HCT116 (cell line): ENCODE results near the gene SLC25A22. TPM values are rescaled to one million over a fixed set of nuclear protein-coding genes. Genes with fewer than 3 reads are reported as not detected.

Experiments
- ATAC-seq: fragments of 200-7000 bp; cut with Tn5 transposase; 2 replicates; pipeline ENCODE4 v1.9.1; 2020; ENCODE audit warnings: mild to moderate bottlenecking, moderate library complexity
- BruUV-seq: library from RNA; stranded (reverse); fragments of 400-500 nt; replicated peaks from 2 replicates; lab custom pipeline; 2021; lab: Mats Ljungman, UMichigan
- CTCF ChIA-PET: fragments of 300-600 bp; sonication (Branson Sonifier 250); formaldehyde crosslinking; loops from one replicate; lab custom pipeline; 2021; ENCODE audit warnings: antibody characterized with exemption; lab: Charles Lee
- POLR2A ChIA-PET: fragments of 300-600, 350-600 bp; sonication (Branson Sonifier 250); formaldehyde crosslinking; loops from one replicate; lab custom pipeline; 2021; ENCODE audit warnings: antibody characterized with exemption; lab: Charles Lee
- RAD21 ChIA-PET, 2 experiments: fragments of 300-600 bp; sonication (Branson Sonifier 250); formaldehyde crosslinking; loops; one replicate each; lab custom pipeline; 2023; ENCODE audit warnings: low total read pairs in 2 of 2; ENCODE audit not compliant: uncharacterized antibody in 2 of 2, unreplicated experiment in 2 of 2, low non-redundant PET in 1 of 2; lab: Charles Lee
- DNase-seq: peaks from one replicate; pipeline ENCODE4 v3.0.0-alpha.2; 2010; ENCODE audit warnings: low read depth, low spot score
- H2AFZ ChIP-seq: fragments of 200-600 bp; shearing (Covaris generic), sonication (generic); 2 replicates; pipeline ENCODE4 v1.6.1; 2017; ENCODE audit warnings: low read depth, mixed run types, mixed read lengths, antibody characterized with exemption, low read length; ENCODE audit not compliant: poor library complexity, severe bottlenecking
- H3K27ac ChIP-seq: 2 replicates; pipeline ENCODE4 v1.5.1; 2012; ENCODE audit warnings: low read depth, low read length
- H3K27me3 ChIP-seq: fragments of 200-600 bp; sonication (generic); 2 replicates; pipeline ENCODE4 v1.6.1; 2016; ENCODE audit warnings: mixed run types, low read length, mixed read lengths; ENCODE audit not compliant: insufficient read depth
- H3K36me3 ChIP-seq, 2 experiments: fragments of 200-500 bp in 1 of 2; fragments of 200-600 bp in 1 of 2; sonication (Bioruptor generic) in 1 of 2; sonication (generic) in 1 of 2; 2 replicates each; pipeline versions ENCODE4 v1.5.1 to v1.6.1; 2014 to 2016; ENCODE audit warnings: low read length in 2 of 2, inconsistent platforms in 1 of 2, mixed read lengths in 1 of 2, mixed run types in 1 of 2; ENCODE audit not compliant: insufficient read depth in 2 of 2, control insufficient read depth in 1 of 2
- H3K4me1 ChIP-seq, 2 experiments: fragments of 200-600 bp in 1 of 2; sonication (generic) in 1 of 2; 2 replicates each; pipeline versions ENCODE4 v1.5.1 to v1.6.1; 2012 to 2017; ENCODE audit warnings: low read length in 2 of 2, inconsistent platforms in 1 of 2, mild to moderate bottlenecking in 1 of 2, mixed read lengths in 1 of 2, mixed run types in 1 of 2, moderate library complexity in 1 of 2; ENCODE audit not compliant: insufficient read depth in 2 of 2, control insufficient read depth in 1 of 2
- H3K4me2 ChIP-seq: fragments of 200-600 bp; sonication (generic); 2 replicates; pipeline ENCODE4 v1.6.1; 2017; ENCODE audit warnings: mixed run types, low read length, mixed read lengths
- H3K4me3 ChIP-seq, 2 experiments: fragments of 200-600 bp in 1 of 2; sonication (generic) in 1 of 2; replicated peaks in 1 of 2; 2 replicates each; pipeline ENCODE4 v1.5.1; 2011 to 2016; ENCODE audit warnings: low read length in 2 of 2, control low read depth in 1 of 2, low read depth in 1 of 2, mild to moderate bottlenecking in 1 of 2, mixed read lengths in 1 of 2, mixed run types in 1 of 2
- H3K79me2 ChIP-seq: fragments of 200-600 bp; sonication (generic); 2 replicates; pipeline ENCODE4 v1.6.1; 2017; ENCODE audit warnings: mild to moderate bottlenecking, mixed run types, low read length, moderate library complexity, mixed read lengths; ENCODE audit not compliant: insufficient read depth
- H3K9ac ChIP-seq: fragments of 200-600 bp; sonication (generic); 2 replicates; pipeline ENCODE4 v1.6.1; 2016; ENCODE audit warnings: low read length, mixed read lengths
- H3K9me2 ChIP-seq: fragments of 200-600 bp; sonication (generic), shearing (Covaris generic); 2 replicates; pipeline ENCODE4 v1.6.1; 2017; ENCODE audit warnings: mixed run types, mild to moderate bottlenecking, moderate library complexity; ENCODE audit not compliant: insufficient read depth
- H3K9me3 ChIP-seq, 2 experiments: fragments of 200-500 bp in 1 of 2; fragments of 200-600 bp in 1 of 2; sonication (Bioruptor generic) in 1 of 2; sonication (generic) in 1 of 2; 2 replicates each; pipeline ENCODE4 v1.6.1; 2014 to 2017; ENCODE audit warnings: low read length in 2 of 2, mixed read lengths in 2 of 2, inconsistent platforms in 1 of 2, low read depth in 1 of 2, mild to moderate bottlenecking in 1 of 2, mixed run types in 1 of 2, moderate library complexity in 1 of 2; ENCODE audit not compliant: control insufficient read depth in 1 of 2, insufficient read depth in 1 of 2
- H4K20me1 ChIP-seq: fragments of 200-600 bp; sonication (generic), shearing (Covaris generic); 2 replicates; pipeline ENCODE4 v1.6.1; 2017; ENCODE audit warnings: mixed run types, mild to moderate bottlenecking, moderate library complexity; ENCODE audit not compliant: insufficient read depth
- CEBPB ChIP-seq: IDR thresholded peaks from 2 replicates; pipeline ENCODE4 v1.6.1; 2012; ENCODE audit warnings: low read depth
- ELF1 ChIP-seq: IDR thresholded peaks from 2 replicates; pipeline ENCODE4 v1.6.1; 2012; ENCODE audit warnings: low read depth, borderline replicate concordance
- FOSL1 ChIP-seq: IDR thresholded peaks from 2 replicates; pipeline ENCODE4 v1.6.1; 2012; ENCODE audit warnings: low read depth
- JUND ChIP-seq: IDR thresholded peaks from 2 replicates; pipeline ENCODE4 v1.6.1; 2012
- POLR2A ChIP-seq: IDR thresholded peaks from 2 replicates; pipeline ENCODE4 v1.7.0; 2011; ENCODE audit warnings: borderline replicate concordance; ENCODE audit not compliant: insufficient read depth, insufficient read length; ENCODE audit errors: extremely low read depth
- POLR2AphosphoS5 ChIP-seq: IDR thresholded peaks from 2 replicates; pipeline ENCODE4 v1.6.1; 2011; ENCODE audit warnings: mild to moderate bottlenecking, low read depth, low read length, moderate library complexity
- RAD21 ChIP-seq: IDR thresholded peaks from 2 replicates; pipeline ENCODE4 v1.6.1; 2012; ENCODE audit warnings: low read depth, mild to moderate bottlenecking
- SP1 ChIP-seq: IDR thresholded peaks from 2 replicates; pipeline ENCODE4 v1.6.1; 2012; ENCODE audit warnings: low read depth
- SRF ChIP-seq: IDR thresholded peaks from 2 replicates; pipeline ENCODE4 v1.6.1; 2012; ENCODE audit warnings: low read depth
- YY1 ChIP-seq: IDR thresholded peaks from 2 replicates; pipeline ENCODE4 v1.6.1; 2011; ENCODE audit warnings: low read length, low read depth, moderate library complexity, mild to moderate bottlenecking; ENCODE audit not compliant: insufficient replicate concordance; ENCODE audit errors: extremely low read depth
- ZFX ChIP-seq: fragments of 450-650 bp; IDR thresholded peaks from 2 replicates; pipeline ENCODE4 v1.6.1; 2017
- intact Hi-C: fragments of 100-400 bp; cut with micrococcal nuclease; formaldehyde crosslinking; loops from 2 replicates; pipeline ENCODE4 v1.10.0; 2022
- total RNA-seq: library from RNA; stranded (reverse); gene quantifications from one replicate; pipeline ENCODE4 v1.2.1, GENCODE V29; 2021; ENCODE audit not compliant: unreplicated experiment
- TF ChIP-seq, protein P1 (sequence below), 3 experiments: fragments of 200-600 bp in 1 of 3; sonication (generic) in 1 of 3; IDR thresholded peaks in 2 of 3; conservative IDR thresholded peaks in 1 of 3; 2 replicates each; pipeline ENCODE4 v1.5.1; 2012 to 2017; ENCODE audit warnings: low read depth in 2 of 3, low read length in 2 of 3, antibody characterized with exemption in 1 of 3, borderline replicate concordance in 1 of 3, control low read depth in 1 of 3, mild to moderate bottlenecking in 1 of 3, mixed read lengths in 1 of 3, mixed run types in 1 of 3, moderate library complexity in 1 of 3; ENCODE audit not compliant: insufficient read depth in 1 of 3
- TF ChIP-seq, protein P2 (sequence below): IDR thresholded peaks from 2 replicates; pipeline ENCODE4 v1.6.1; 2012
- TF ChIP-seq, protein P3 (sequence below): IDR thresholded peaks from 2 replicates; pipeline ENCODE4 v1.6.1; 2012

Gene SLC25A22
- total RNA-seq, 1 experiment from 2014 or later: 62.0 TPM

DNA sequence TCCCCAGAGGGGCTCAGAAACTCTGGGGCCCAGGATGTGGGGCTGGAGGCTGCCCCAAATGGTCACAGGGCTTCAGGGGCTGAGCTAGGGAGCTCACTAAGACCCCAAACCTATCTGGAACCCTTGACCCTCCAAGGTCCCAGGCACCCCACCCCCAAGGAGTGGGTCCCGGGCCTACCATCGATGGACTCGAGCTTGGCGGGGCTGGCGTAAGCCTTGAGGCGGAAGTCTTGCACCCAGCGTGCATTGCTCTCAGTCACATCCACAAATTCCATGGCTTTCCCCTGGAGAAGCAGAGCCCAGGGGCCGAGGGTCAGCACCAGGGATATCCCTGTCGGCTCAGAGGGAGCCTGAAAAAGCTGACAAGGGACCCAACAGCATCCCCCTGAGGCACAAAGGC, 24.3 kb downstream of the SLC25A22 start:
- CTCF ChIA-PET: no interaction called here
- Histone ChIP-seq H3K9ac (no peak overlapping the region), H4K20me1 (no peaks in the 10 kb centered on the region), H3K27ac (no peak overlapping the region; the same call in 1 of the 2 replicates), H3K4me2 (no peak overlapping the region), H3K4me1 (peaks cover 12 to 26% of the 10 kb centered on the region in 2 experiments), H3K27me3 (no peaks in the 10 kb centered on the region), H3K4me3 (no peak overlapping the region), H3K36me3 (peaks cover 19 to 41% of the 10 kb centered on the region in 2 experiments; a peak in 3 of 4 replicates), H3K9me3 (no peaks in the 10 kb centered on the region), H3K79me2 (peaks cover 77% of the 10 kb centered on the region), H2AFZ (no peak overlapping the region), H3K9me2 (no peaks in the 10 kb centered on the region)
- POLR2A ChIA-PET: no interaction called here
- ATAC-seq (no peak), DNase-seq (no peak)
- RAD21 ChIA-PET: no interaction called here
- TF ChIP-seq SRF (no peak), SP1 (no peak), ZFX (no peak), YY1 (no peak), POLR2A (no peak), POLR2AphosphoS5 (no peak), JUND (no peak), FOSL1 (no peak), ELF1 (no peak), RAD21 (no peak), CEBPB (no peak)
- TF ChIP-seq, protein P1, sequence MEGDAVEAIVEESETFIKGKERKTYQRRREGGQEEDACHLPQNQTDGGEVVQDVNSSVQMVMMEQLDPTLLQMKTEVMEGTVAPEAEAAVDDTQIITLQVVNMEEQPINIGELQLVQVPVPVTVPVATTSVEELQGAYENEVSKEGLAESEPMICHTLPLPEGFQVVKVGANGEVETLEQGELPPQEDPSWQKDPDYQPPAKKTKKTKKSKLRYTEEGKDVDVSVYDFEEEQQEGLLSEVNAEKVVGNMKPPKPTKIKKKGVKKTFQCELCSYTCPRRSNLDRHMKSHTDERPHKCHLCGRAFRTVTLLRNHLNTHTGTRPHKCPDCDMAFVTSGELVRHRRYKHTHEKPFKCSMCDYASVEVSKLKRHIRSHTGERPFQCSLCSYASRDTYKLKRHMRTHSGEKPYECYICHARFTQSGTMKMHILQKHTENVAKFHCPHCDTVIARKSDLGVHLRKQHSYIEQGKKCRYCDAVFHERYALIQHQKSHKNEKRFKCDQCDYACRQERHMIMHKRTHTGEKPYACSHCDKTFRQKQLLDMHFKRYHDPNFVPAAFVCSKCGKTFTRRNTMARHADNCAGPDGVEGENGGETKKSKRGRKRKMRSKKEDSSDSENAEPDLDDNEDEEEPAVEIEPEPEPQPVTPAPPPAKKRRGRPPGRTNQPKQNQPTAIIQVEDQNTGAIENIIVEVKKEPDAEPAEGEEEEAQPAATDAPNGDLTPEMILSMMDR (IDR thresholded peaks at IDR 0.05 in 2 of 3, conservative IDR thresholded peaks at IDR 0.05 in 1 of 3; ENCODE audit: borderline replicate concordance in 1 of 3, insufficient read depth in 1 of 3, low read depth in 2 of 3, low read length in 2 of 3): no peak
- TF ChIP-seq, protein P2, sequence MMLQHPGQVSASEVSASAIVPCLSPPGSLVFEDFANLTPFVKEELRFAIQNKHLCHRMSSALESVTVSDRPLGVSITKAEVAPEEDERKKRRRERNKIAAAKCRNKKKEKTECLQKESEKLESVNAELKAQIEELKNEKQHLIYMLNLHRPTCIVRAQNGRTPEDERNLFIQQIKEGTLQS: no peak
- TF ChIP-seq, protein P3, sequence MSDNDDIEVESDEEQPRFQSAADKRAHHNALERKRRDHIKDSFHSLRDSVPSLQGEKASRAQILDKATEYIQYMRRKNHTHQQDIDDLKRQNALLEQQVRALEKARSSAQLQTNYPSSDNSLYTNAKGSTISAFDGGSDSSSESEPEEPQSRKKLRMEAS: no peak
- BruUV-seq: no TSS peak
- intact Hi-C loops: no loop called here
